Measurements from ENCODE around the gene PMPCA. TPM values are rescaled to one million over a fixed set of nuclear protein-coding genes. Genes with fewer than 3 reads are reported as not detected.

The PMPCA gene
- total and polyA plus RNA-seq, 8 donors, result 25.8 to 121 (median 51.3) TPM

- WGBS, 5 donors, result 89 to 93% (median 90%) methylated on average over 11 of the region's 11 CpGs
- no peaks in the 10 kb centered on the region for H3K27me3 ChIP-seq
- no peaks in the 10 kb centered on the region for H3K9me3 ChIP-seq
- TF ChIP-seq EP300 (IDR thresholded peaks at IDR 0.05), result no peak
- no peak for TF ChIP-seq POLR2AphosphoS5 (IDR thresholded peaks at IDR 0.05)
- TF ChIP-seq CTCF (IDR thresholded peaks at IDR 0.05), result no peak
- no peak for TF ChIP-seq POLR2A (IDR thresholded peaks at IDR 0.05)
- peaks cover 90 to 100% (median 100%) of the 10 kb centered on the region in 4 donors for H3K36me3 ChIP-seq
- H3K4me3 ChIP-seq, result no peak overlapping the region
- no peak overlapping the region for H3K27ac ChIP-seq
- intact Hi-C loops (cut with DNase I; ENCODE audit: low total_unique reads), result no loop called here
- no peak for DNase-seq
- H3K4me1 ChIP-seq, result no peaks in the 10 kb centered on the region
Measured at GRCh38 chr9:136453326-136453725, 42.9 kb downstream of the PMPCA start.

- no peak overlapping the region for H3K4me3 ChIP-seq
- no peaks in the 10 kb centered on the region for H3K9me3 ChIP-seq
- no peaks in the 10 kb centered on the region for H3K27me3 ChIP-seq
- WGBS, 5 donors, result 81 to 90% (median 88%) methylated on average over 21 to 25 of the region's 25 CpGs
- peaks cover 90 to 100% (median 100%) of the 10 kb centered on the region in 4 donors for H3K36me3 ChIP-seq
- intact Hi-C loops (cut with DNase I; ENCODE audit: low total_unique reads), result no loop called here
- H3K4me1 ChIP-seq, result no peaks in the 10 kb centered on the region
- H3K27ac ChIP-seq, result no peak overlapping the region
- TF ChIP-seq EP300 (IDR thresholded peaks at IDR 0.05), result no peak
- TF ChIP-seq POLR2AphosphoS5 (IDR thresholded peaks at IDR 0.05), result no peak
- TF ChIP-seq POLR2A (IDR thresholded peaks at IDR 0.05), result no peak
- TF ChIP-seq CTCF (IDR thresholded peaks at IDR 0.05), result no peak
- DNase-seq, result no peak
Measured at GRCh38 chr9:136454026-136454796, 43.8 kb downstream of the PMPCA start.

- no peak overlapping the region for H3K4me3 ChIP-seq
- peaks cover 0 to 6% (median 0%) of the 10 kb centered on the region in 4 donors for H3K4me1 ChIP-seq
- WGBS, 5 donors, result 90 to 94% (median 91%) methylated on average over 35 to 43 of the region's 43 CpGs
- H3K9me3 ChIP-seq, result no peaks in the 10 kb centered on the region
- TF ChIP-seq EP300 (IDR thresholded peaks at IDR 0.05) (no peak), POLR2A (IDR thresholded peaks at IDR 0.05) (no peak), CTCF (IDR thresholded peaks at IDR 0.05) (no peak), POLR2AphosphoS5 (IDR thresholded peaks at IDR 0.05) (no peak)
- H3K36me3 ChIP-seq, result peaks cover 89 to 100% (median 100%) of the 10 kb centered on the region in 4 donors
- no peaks in the 10 kb centered on the region for H3K27me3 ChIP-seq
- H3K27ac ChIP-seq, result no peak overlapping the region
- no peak for DNase-seq
- intact Hi-C loops (cut with DNase I; ENCODE audit: low total_unique reads), result no loop called here
Measured at GRCh38 chr9:136455043-136456002, 44.9 kb downstream of the PMPCA start.

- Histone ChIP-seq H3K27me3 (no peaks in the 10 kb centered on the region), H3K27ac (no peak overlapping the region), H3K4me3 (no peak overlapping the region), H3K4me1 (peaks cover 0 to 15% (median 0%) of the 10 kb centered on the region in 4 donors), H3K9me3 (no peaks in the 10 kb centered on the region), H3K36me3 (peaks cover 87 to 100% (median 100%) of the 10 kb centered on the region in 4 donors)
- TF ChIP-seq POLR2AphosphoS5 (IDR thresholded peaks at IDR 0.05) (no peak), CTCF (IDR thresholded peaks at IDR 0.05) (no peak), POLR2A (IDR thresholded peaks at IDR 0.05) (no peak), EP300 (IDR thresholded peaks at IDR 0.05) (no peak)
- no peak for DNase-seq
- WGBS, 5 donors, result 72 to 88% (median 81%) methylated on average over 8 to 9 of the region's 9 CpGs
- intact Hi-C loops (cut with DNase I; ENCODE audit: low total_unique reads), result no loop called here
Measured at GRCh38 chr9:136456258-136456657, 45.8 kb downstream of the PMPCA start.
